Measurements from ENCODE around the gene MFSD6.

- TF ChIP-seq CTCF (IDR thresholded peaks at IDR 0.05) = no peak
- no peak for TF ChIP-seq POLR2A (IDR thresholded peaks at IDR 0.05)
These were observed 46.6 kb upstream of the MFSD6 start for GRCh38 chr2:190361572-190361971.

Measured in Peyer's patch (tissue), 4 donors.